H1 (cell line): ENCODE data around the gene DNAJB11. TPM values are rescaled to one million over a fixed set of nuclear protein-coding genes. Genes with fewer than 3 reads are reported as not detected.

Source experiments
- CTCF ChIA-PET: fragments of 300-600 bp; sonication (Branson Sonifier 250); formaldehyde crosslinking; loops from one replicate; lab custom pipeline; 2021; ENCODE audit not compliant: partially characterized antibody; lab: Charles Lee
- POLR2A ChIA-PET: fragments of 300-600 bp; sonication (Branson Sonifier 250); formaldehyde crosslinking; loops from one replicate; lab custom pipeline; 2021; ENCODE audit warnings: inconsistent platforms; ENCODE audit not compliant: partially characterized antibody; lab: Charles Lee
- DNase-seq, 2 experiments: peaks; one replicate each; pipeline versions ENCODE4 v3.0.0 to v3.0.0-alpha.2; 2010 to 2022; ENCODE audit warnings: low spot score in 2 of 2, low read depth in 1 of 2, mixed read lengths in 1 of 2
- FAIRE-seq: peaks from 2 replicates; lab custom pipeline; 2011; peaks lifted over from hg19 to GRCh38; lab: Jason Lieb, UNC
- H2AFZ ChIP-seq: 2 replicates; pipeline ENCODE4 v1.8.1; 2012; ENCODE audit warnings: low read length, inconsistent platforms
- H2AK5ac ChIP-seq: 2 replicates; pipeline ENCODE4 v1.6.1; 2013; ENCODE audit warnings: low read depth, low read length
- H2BK120ac ChIP-seq: replicated peaks from 2 replicates; pipeline ENCODE3; 2013; ENCODE audit warnings: low read depth, low read length, inconsistent platforms
- H2BK12ac ChIP-seq: 2 replicates; pipeline ENCODE4 v1.6.1; 2013; ENCODE audit warnings: low read depth, low read length
- H2BK15ac ChIP-seq: 2 replicates; pipeline ENCODE4 v1.6.1; 2013; ENCODE audit warnings: low read length
- H2BK20ac ChIP-seq: 2 replicates; pipeline ENCODE4 v1.6.1; 2013; ENCODE audit warnings: low read length
- H2BK5ac ChIP-seq: 2 replicates; pipeline ENCODE4 v1.6.1; 2013; ENCODE audit warnings: low read depth, low read length
- H3K14ac ChIP-seq: 2 replicates; pipeline ENCODE4 v1.6.1; 2013; ENCODE audit warnings: inconsistent platforms; ENCODE audit not compliant: insufficient read length
- H3K18ac ChIP-seq: 2 replicates; pipeline ENCODE4 v1.6.1; 2013; ENCODE audit warnings: low read length; ENCODE audit errors: extremely low read depth
- H3K23ac ChIP-seq: 2 replicates; pipeline ENCODE4 v1.6.1; 2013; ENCODE audit warnings: inconsistent platforms; ENCODE audit not compliant: insufficient read length
- H3K23me2 ChIP-seq: 2 replicates; pipeline ENCODE4 v1.6.1; 2013; ENCODE audit warnings: low read depth, low read length
- H3K27ac ChIP-seq: 2 replicates; pipeline ENCODE4 v1.6.1; 2011; ENCODE audit warnings: low read depth, low read length, inconsistent platforms
- H3K27me3 ChIP-seq, 4 experiments: replicated peaks in 1 of 4; 1 replicate in 1 of 4; 2 replicates in 3 of 4; pipeline versions ENCODE4 v1.6.1 to v1.8.1; 2011 to 2013; ENCODE audit warnings: low read length in 3 of 4, mild to moderate bottlenecking in 3 of 4, inconsistent platforms in 2 of 4, mixed read lengths in 2 of 4, moderate library complexity in 1 of 4; ENCODE audit not compliant: control insufficient read depth in 3 of 4, insufficient read depth in 3 of 4; ENCODE audit errors: extremely low read depth in 1 of 4
- H3K36me3 ChIP-seq, 4 experiments: 2 replicates each; pipeline versions ENCODE4 v1.6.1 to v1.8.1; 2011 to 2013; ENCODE audit warnings: mild to moderate bottlenecking in 4 of 4, low read length in 3 of 4, moderate library complexity in 2 of 4, control low read depth in 1 of 4, inconsistent platforms in 1 of 4; ENCODE audit not compliant: insufficient read depth in 4 of 4, control insufficient read depth in 2 of 4
- H3K4ac ChIP-seq: replicated peaks from 2 replicates; pipeline ENCODE3; 2013; ENCODE audit warnings: low read length, low read depth, mixed read lengths, inconsistent platforms; ENCODE audit not compliant: insufficient read length
- H3K4me1 ChIP-seq, 4 experiments: replicated peaks in 1 of 4; 1 replicate in 1 of 4; 2 replicates in 3 of 4; pipeline versions ENCODE4 v1.6.1 to v1.8.1; 2011 to 2013; ENCODE audit warnings: low read length in 3 of 4, inconsistent platforms in 2 of 4, mixed read lengths in 1 of 4; ENCODE audit not compliant: insufficient read depth in 4 of 4, control insufficient read depth in 3 of 4
- H3K4me2 ChIP-seq, 2 experiments: 2 replicates each; pipeline versions ENCODE4 v1.6.1 to v1.8.1; 2011 to 2013; ENCODE audit warnings: low read depth in 2 of 2, low read length in 2 of 2, control low read depth in 1 of 2, inconsistent platforms in 1 of 2, mild to moderate bottlenecking in 1 of 2; ENCODE audit not compliant: insufficient read depth in 1 of 2
- H3K4me3 ChIP-seq, 4 experiments: fragments of 200-600, 300-600 bp in 1 of 4; sonication (generic), shearing (Covaris generic), sonication (Bioruptor Twin) in 1 of 4; 2 replicates each; pipeline versions ENCODE4 v1.5.1 to v1.8.1; 2011 to 2016; ENCODE audit warnings: low read length in 4 of 4, low read depth in 3 of 4, control low read depth in 2 of 4, inconsistent platforms in 2 of 4, mild to moderate bottlenecking in 2 of 4, mixed read lengths in 1 of 4, moderate library complexity in 1 of 4; ENCODE audit not compliant: insufficient read depth in 2 of 4; ENCODE audit errors: extremely low read depth in 1 of 4
- H3K56ac ChIP-seq: replicated peaks from 2 replicates; pipeline ENCODE3; 2013; ENCODE audit warnings: low read depth, mild to moderate bottlenecking, mixed read lengths, low read length, inconsistent platforms; ENCODE audit not compliant: insufficient read length
- H3K79me1 ChIP-seq: 2 replicates; pipeline ENCODE4 v1.6.1; 2013; ENCODE audit warnings: low read depth, low read length, control low read depth
- H3K79me2 ChIP-seq, 2 experiments: 2 replicates each; pipeline versions ENCODE4 v1.6.1 to v1.8.1; 2012 to 2013; ENCODE audit warnings: low read length in 2 of 2, mild to moderate bottlenecking in 2 of 2, inconsistent platforms in 1 of 2; ENCODE audit not compliant: insufficient read depth in 2 of 2, control insufficient read depth in 1 of 2
- H3K9ac ChIP-seq, 4 experiments: replicated peaks in 1 of 4; 1 replicate in 1 of 4; 2 replicates in 3 of 4; pipeline versions ENCODE4 v1.6.1 to v1.8.1; 2011 to 2013; ENCODE audit warnings: low read depth in 3 of 4, low read length in 3 of 4, control low read depth in 2 of 4, mild to moderate bottlenecking in 2 of 4, moderate library complexity in 2 of 4, inconsistent platforms in 1 of 4; ENCODE audit errors: extremely low read depth in 1 of 4
- H3K9me3 ChIP-seq, 2 experiments: 2 replicates each; pipeline versions ENCODE4 v1.6.1 to v1.8.1; 2012 to 2013; ENCODE audit warnings: mild to moderate bottlenecking in 2 of 2, moderate library complexity in 2 of 2, control low read depth in 1 of 2, inconsistent platforms in 1 of 2, low read depth in 1 of 2, low read length in 1 of 2, mixed read lengths in 1 of 2; ENCODE audit not compliant: insufficient read depth in 2 of 2
- H4K20me1 ChIP-seq, 2 experiments: replicated peaks in 1 of 2; 2 replicates each; pipeline versions ENCODE3 to v1.8.1; 2011 to 2013; ENCODE audit warnings: inconsistent platforms in 2 of 2, low read length in 2 of 2, mild to moderate bottlenecking in 1 of 2; ENCODE audit not compliant: insufficient read depth in 2 of 2, control insufficient read depth in 1 of 2
- H4K5ac ChIP-seq: 2 replicates; pipeline ENCODE4 v1.6.1; 2013; ENCODE audit warnings: low read length, low read depth, mixed read lengths, inconsistent platforms; ENCODE audit not compliant: insufficient read length
- H4K8ac ChIP-seq: 2 replicates; pipeline ENCODE4 v1.8.0; 2013; ENCODE audit warnings: mild to moderate bottlenecking, moderate library complexity, low read length, inconsistent platforms; ENCODE audit not compliant: insufficient read depth; ENCODE audit errors: extremely low read depth
- H4K91ac ChIP-seq: replicated peaks from 2 replicates; pipeline ENCODE3; 2013; ENCODE audit warnings: low read length, mixed read lengths, inconsistent platforms; ENCODE audit not compliant: insufficient read length
- BRCA1 ChIP-seq: IDR thresholded peaks from 2 replicates; pipeline ENCODE4 v1.6.1; 2012; ENCODE audit warnings: low read depth, low read length, improper control_type of control experiment
- CBX5 ChIP-seq: fragments of 300-800, 300-1000 bp; sonication (generic); IDR thresholded peaks from 2 replicates; pipeline ENCODE4 v1.7.1; 2016; ENCODE audit warnings: antibody characterized with exemption, low read length, low read depth
- EZH2 ChIP-seq: fragments of 200-600 bp; sonication (generic); IDR thresholded peaks from 2 replicates; pipeline ENCODE4 v1.7.1; 2012; ENCODE audit warnings: low read depth, mild to moderate bottlenecking, moderate library complexity, low read length, inconsistent platforms; ENCODE audit not compliant: severe bottlenecking
- KDM1A ChIP-seq: fragments of 200-600, 300-600 bp; sonication (generic); IDR thresholded peaks from 2 replicates; pipeline ENCODE4 v1.7.1; 2016; ENCODE audit warnings: mild to moderate bottlenecking, low read length, borderline replicate concordance
- NRF1 ChIP-seq: IDR thresholded peaks from 2 replicates; pipeline ENCODE4 v1.6.1; 2011; ENCODE audit warnings: mild to moderate bottlenecking, low read depth, low read length, improper control_type of control experiment
- PHF8 ChIP-seq: fragments of 200-600 bp; sonication (generic); conservative IDR thresholded peaks from 2 replicates; pipeline ENCODE4 v1.7.1; 2012; ENCODE audit warnings: low read depth, mild to moderate bottlenecking, inconsistent platforms, low read length, moderate library complexity
- POU5F1 ChIP-seq: IDR thresholded peaks from 2 replicates; pipeline ENCODE4 v1.6.1; 2011; ENCODE audit warnings: low read depth, mild to moderate bottlenecking, low read length, moderate library complexity
- SUZ12 ChIP-seq: fragments of 200-600 bp; sonication (generic); IDR thresholded peaks from 2 replicates; pipeline ENCODE4 v1.6.1; 2012; ENCODE audit warnings: mild to moderate bottlenecking, inconsistent platforms, low read length, moderate library complexity, mixed read lengths
- WGBS, 2 experiments: shearing (Covaris generic) in 1 of 2; methylation state at CpG; one replicate each; pipeline versions ENCODE4 v1.1.6 to v1.1.7; 2013 to 2015; ENCODE audit warnings: low lambda C conversion rate in 2 of 2, mixed read lengths in 2 of 2, inconsistent platforms in 1 of 2, low coverage in 1 of 2, missing lambda C conversion rate in 1 of 2; ENCODE audit not compliant: insufficient replicate concordance in 2 of 2, insufficient coverage in 1 of 2, insufficient read length in 1 of 2; ENCODE audit errors: extremely low coverage in 1 of 2, missing lambda C conversion rate in 1 of 2; 5-methylcytosine and 5-hydroxymethylcytosine counted together
- polyA plus RNA-seq, 7 experiments: library from polyadenylated mRNA; depleted of rRNA in 3 of 7; stranded (reverse) in 5 of 7; unstranded in 2 of 7; fragments of >200 nt in 5 of 7; fragments of 200-250 nt in 2 of 7; gene quantifications; 1 replicate in 5 of 7; 2 replicates in 1 of 7; 4 replicates in 1 of 7; pipeline versions ENCODE4 v1.2.1 to v1.2.3, GENCODE V29; 2011 to 2013; ENCODE audit warnings: missing spikeins in 2 of 7, mixed read lengths in 2 of 7
- total RNA-seq: library from RNA; stranded (reverse); fragmentation: NEBNext Ultra II Directional; extraction: Animal tissue kit (Norgen Biotek cat#: 25700); gene quantifications from 2 replicates; pipeline ENCODE4 v1.2.1, GENCODE V29; 2021

The DNAJB11 gene
- total and polyA plus RNA-seq, 2 of the 8 experiments (the other 6 are each of a cell fraction or from before 2014, with no cell fraction given) = 14.6 to 63.9 TPM

DNA sequence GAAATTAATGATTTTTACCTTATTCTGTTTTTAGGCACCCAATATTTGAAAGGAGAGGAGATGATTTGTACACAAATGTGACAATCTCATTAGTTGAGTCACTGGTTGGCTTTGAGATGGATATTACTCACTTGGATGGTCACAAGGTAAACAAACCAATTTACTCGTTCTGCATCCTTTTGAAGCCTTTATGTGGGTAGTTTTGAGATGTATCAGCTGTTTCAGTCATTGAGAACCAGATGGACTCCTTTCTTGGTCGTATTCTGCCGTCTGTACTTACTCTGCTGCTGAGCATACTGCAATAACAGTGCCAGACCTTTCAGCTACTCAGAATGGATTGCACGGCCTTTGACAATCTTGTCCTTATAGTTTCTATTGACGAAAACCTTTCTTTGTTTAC is 13.3 kb downstream of the DNAJB11 start:
- POLR2A ChIA-PET = interaction anchor here (1.9 to 8.4 kb wide), 2 partner anchors 14 to 200 kb away, joined by 6 to 57 read pairs; partner anchors contain the start of genes DNAJB11 and EIF4A2
- WGBS, 2 experiments = 90% methylated on average over 5 of the region's 5 CpGs; no CpG with 5 or more reads in 1 of the 2 experiments
- TF ChIP-seq PHF8 = no peak
- no peak for TF ChIP-seq KDM1A
- no peak for TF ChIP-seq POU5F1
- TF ChIP-seq BRCA1 = no peak
- no peak for TF ChIP-seq EZH2
- TF ChIP-seq NRF1 = no peak
- TF ChIP-seq SUZ12 = no peak
- no peak for TF ChIP-seq CBX5
- TF ChIP-seq, all 59 proteins: peak for 0
- Histone ChIP-seq H3K4ac (no peak overlapping the region), H2BK120ac (no peak overlapping the region), H3K79me2 (no peaks in the 10 kb centered on the region), H3K14ac (no peak overlapping the region), H3K4me1 (no peaks in the 10 kb centered on the region), H2BK12ac (no peak overlapping the region), H3K9me3 (no peaks in the 10 kb centered on the region), H3K27me3 (no peaks in the 10 kb centered on the region), H3K79me1 (no peaks in the 10 kb centered on the region), H3K9ac (no peak overlapping the region), H2BK20ac (no peak overlapping the region), H3K27ac (no peak overlapping the region), H2BK15ac (no peak overlapping the region), H3K23ac (no peak overlapping the region), H2BK5ac (no peak overlapping the region), H2AK5ac (no peak overlapping the region), H4K5ac (no peak overlapping the region), H3K4me2 (no peak overlapping the region), H4K91ac (no peak overlapping the region), H2AFZ (no peak overlapping the region), H3K18ac (no peak overlapping the region), H4K8ac (no peak overlapping the region), H3K36me3 (peaks cover 9 to 64% (median 44%) of the 10 kb centered on the region in 4 experiments), H3K23me2 (no peaks in the 10 kb centered on the region; the same call in 1 of the 2 replicates), H4K20me1 (no peaks in the 10 kb centered on the region), H3K56ac (no peak overlapping the region), H3K4me3 (no peak overlapping the region)
- DNase-seq (no peak), FAIRE-seq (no peak)
- CTCF ChIA-PET = interaction anchor here (1.3 to 23.7 kb wide), 3 partner anchors 13 to 235 kb away, joined by 3 to 333 read pairs (median 6); partner anchors contain the start of genes AHSG and DNAJB11
